ENCODE measurements around the gene GAL3ST2.

GRCh38 chr2:241804326-241805229 is 28.0 kb downstream of the GAL3ST2 start:
- TF ChIP-seq, protein P1, sequence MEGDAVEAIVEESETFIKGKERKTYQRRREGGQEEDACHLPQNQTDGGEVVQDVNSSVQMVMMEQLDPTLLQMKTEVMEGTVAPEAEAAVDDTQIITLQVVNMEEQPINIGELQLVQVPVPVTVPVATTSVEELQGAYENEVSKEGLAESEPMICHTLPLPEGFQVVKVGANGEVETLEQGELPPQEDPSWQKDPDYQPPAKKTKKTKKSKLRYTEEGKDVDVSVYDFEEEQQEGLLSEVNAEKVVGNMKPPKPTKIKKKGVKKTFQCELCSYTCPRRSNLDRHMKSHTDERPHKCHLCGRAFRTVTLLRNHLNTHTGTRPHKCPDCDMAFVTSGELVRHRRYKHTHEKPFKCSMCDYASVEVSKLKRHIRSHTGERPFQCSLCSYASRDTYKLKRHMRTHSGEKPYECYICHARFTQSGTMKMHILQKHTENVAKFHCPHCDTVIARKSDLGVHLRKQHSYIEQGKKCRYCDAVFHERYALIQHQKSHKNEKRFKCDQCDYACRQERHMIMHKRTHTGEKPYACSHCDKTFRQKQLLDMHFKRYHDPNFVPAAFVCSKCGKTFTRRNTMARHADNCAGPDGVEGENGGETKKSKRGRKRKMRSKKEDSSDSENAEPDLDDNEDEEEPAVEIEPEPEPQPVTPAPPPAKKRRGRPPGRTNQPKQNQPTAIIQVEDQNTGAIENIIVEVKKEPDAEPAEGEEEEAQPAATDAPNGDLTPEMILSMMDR (IDR thresholded peaks at IDR 0.05), result no peak
- no peak for TF ChIP-seq POLR2A (IDR thresholded peaks at IDR 0.05)

Measured in adrenal gland (tissue), 5 donors.